Endometrium (tissue), 2 donors: ENCODE measurements around the gene CCDC171.
"Not testable (repeated sequence)": the region's sequence is repeated elsewhere in the genome, so short reads cannot be mapped to it uniquely, and the experiment has no call there.

Experiments used
- FAIRE-seq: peaks from 2 replicates; lab custom pipeline; 2012; peaks lifted over from hg19 to GRCh38; lab: Jason Lieb, UNC
- donor health status: control.
- donor health status: control.

CCDC171 gene

DNA sequence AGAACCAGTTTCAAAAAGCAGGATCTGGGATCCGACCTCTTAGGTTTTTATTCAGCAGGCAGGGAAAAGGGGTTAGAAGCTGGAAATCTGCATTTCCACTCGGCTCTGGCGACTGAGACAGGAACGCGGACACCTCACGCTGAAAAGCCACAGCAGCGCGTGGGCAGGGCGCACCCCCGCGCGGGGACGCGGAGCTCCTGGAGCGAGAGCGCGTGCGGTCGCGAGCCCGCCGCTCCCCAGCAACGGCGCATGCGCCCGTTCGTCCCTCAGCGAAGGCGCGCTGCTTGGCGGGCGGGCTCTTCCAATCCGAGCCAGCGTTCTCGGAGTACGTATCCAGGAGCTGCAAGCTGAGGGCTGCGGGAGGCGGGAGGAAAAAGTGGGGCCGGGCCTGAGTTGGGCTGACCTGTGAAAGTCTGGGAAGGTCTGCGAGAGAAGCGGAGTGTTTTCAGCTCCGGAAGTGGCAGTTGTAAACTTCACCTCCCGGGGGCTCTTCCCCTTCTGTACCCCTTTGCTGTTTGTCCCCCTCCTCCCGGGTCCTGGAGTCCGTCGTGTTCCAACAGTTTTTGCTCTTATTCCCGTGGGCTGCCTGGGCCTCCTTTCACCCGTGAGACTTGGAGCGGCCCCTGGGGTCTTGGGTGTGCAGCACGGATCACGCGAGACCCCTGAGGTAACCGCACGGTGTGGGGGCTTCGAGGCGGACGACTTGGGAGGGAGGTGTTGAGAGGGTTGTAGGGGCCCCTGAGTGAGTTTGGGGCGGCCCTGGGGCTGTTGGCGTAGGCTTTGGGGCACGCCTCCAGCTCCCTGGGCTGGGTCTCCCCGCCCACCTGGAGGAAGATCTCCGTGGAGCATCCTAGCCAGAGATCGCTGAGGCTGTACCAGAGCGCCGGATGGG is at the start of gene CCDC171:
CCDC171 (plus strand) TSS at position 408 of the 892 bp plus-strand sequence. CDS start 11,046 bp downstream, outside the sequence.
- FAIRE-seq: no peak

DNA sequence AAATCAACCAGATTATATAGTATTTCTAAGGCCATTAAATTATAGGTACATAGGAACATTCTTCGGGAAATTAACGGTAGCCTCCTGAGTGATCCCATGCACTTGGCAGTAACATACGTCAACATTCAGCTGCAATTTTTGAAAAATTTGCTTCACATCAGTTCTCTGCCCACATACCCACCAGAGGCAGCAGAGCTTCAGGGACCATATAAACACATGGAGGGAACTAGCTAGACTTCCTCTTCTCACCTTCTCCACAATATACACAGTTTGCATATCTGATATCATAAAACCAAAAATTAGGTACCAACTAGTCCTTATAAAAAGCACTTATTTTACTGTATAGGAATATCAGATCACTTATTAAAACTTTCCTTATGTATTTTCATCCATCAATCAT is 46.9 kb upstream of the CCDC171 start:
- no peak for FAIRE-seq

DNA sequence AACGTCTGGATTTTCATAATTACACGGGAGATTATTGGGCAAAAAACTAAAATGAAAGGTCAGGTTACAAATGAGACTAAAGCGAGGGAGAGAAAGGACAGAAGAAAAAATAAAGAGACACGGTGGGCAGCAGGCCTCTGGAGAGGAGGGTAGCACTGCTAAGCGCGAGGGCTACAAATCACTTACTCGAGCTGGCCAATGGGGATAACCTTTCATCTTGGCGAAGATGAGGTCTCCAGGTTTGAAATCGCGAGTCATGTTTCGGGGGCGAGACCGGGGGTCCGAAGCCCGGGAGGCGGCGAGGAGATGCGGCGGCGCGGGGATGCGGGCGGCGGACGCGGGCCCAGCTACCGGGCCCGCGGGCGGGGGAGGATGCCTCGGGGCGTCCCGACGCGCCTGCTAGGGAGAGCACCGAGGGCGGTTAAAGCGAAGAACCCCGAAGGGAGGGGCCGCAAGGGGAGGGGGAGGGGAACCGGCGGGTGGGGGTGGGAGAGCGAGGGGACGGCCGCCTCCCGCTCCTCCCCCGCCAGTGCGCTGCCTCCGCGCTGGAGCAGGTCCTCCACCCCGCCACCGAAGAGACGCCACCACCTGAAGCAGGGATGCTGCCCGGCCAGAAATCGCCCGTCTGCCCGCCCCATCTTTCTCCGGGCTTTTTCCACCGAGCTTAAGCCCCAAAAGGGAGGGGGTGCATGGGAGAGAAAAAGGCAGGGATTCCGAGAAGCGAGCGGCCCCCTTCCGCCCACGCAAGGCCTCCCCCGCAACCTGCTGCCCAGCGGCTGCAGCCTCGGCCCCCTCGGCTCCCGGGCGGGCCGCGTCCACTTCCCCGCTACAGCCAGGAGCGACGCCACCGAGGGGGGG is 42.7 kb upstream of the CCDC171 start:
- FAIRE-seq: no peak

DNA sequence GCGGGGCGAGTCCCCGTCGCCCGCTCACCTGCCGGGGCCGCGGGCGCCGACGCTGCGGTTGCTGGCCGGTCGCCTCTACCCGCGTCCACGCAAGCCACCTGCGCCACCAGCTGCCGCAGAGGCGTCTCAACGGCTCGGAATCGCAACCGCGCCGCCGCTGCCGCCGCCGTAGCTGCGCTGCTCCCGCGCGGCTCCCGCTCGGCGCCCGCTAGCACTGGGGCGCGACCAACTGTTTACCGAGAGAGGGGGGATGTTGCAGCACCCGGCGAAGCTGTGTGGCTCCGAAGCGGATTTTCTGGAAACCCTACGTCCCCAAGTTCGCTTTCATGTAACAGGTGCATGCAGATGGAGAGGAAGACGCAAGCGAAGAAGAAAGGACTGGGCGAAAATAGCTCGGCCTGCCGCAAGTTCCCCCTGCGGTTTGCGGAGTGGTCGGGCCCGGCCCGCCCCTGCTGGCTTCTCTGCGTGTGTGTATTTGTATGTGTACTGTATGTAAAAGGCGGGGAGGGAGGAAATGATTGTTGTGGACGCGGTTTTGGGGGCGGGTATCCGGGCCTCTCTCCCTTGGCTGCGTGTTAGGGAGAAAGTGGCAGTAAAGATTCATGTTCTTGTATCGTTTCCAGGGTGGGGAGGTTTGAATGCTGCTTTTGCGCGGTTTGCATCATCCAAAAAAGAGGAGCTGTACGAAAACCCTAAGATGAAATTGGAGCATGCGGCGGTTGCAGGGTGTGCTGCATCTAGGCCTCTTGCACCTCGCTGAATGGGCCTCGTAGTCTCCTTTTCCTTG is 41.9 kb upstream of the CCDC171 start, which contains the start of gene PSIP1:
PSIP1 (minus strand) TSS at position 182 of the 787 bp plus-strand sequence. CDS start 782 bp downstream, outside the sequence.
- FAIRE-seq: no peak

DNA sequence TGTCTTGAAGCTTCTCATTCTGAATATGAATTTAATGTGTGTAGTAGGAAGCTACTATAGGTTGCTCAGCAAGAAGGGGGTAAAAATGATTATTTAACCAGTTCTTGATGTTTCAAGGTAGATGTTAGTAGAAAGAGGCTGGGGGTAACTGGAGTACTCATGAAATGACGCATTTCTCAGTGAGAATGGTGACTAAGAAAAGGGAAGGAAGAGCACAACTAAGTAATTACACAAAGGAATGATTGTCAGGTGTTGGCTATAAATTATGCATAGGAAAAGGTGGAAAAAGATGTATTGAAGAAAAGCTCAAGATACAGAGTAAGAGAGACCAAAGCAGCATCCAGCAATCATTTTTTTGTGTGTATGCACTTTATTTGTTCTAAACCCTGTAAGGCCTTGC is 40.6 kb upstream of the CCDC171 start:
- FAIRE-seq: no peak

DNA sequence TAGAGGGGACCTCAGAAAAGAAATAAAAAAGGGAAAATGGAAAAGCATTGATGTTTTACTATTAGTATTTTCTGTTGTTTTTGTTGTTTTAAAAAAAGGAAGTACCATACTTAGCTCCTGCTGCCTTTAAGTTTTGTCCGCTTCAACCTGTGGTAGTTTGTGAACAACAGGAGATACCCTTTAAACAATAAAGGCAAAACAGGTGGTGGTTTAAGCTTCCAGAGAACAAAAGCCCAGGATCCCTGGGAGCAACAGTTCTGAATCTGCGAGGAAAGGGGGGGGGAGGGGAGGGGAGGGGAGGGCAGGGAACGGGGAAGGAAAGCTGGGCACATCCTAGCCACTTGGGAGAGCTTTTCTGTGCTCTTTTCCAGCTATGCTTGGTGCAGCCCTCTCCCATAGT is 40.0 kb upstream of the CCDC171 start:
- no peak for FAIRE-seq

DNA sequence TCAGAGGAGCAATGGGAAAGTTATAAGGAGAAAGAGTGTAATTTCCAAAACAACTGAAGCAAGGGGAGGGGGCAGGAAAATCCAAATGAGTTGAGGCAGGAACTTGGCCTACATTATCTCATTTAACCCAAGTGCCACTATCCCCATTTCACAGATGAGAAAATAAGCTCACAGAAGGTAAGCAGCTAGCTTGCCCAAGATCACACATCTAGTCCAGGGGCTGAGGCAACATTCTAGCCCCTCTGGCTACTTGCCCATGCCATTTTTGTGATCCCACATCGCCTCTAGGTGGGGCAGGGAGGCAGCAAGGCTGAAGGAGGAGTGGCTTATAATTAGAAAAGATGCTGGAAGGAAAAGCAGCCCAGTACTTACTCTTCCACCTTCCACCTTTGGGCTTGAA is 39.5 kb upstream of the CCDC171 start:
- FAIRE-seq: no peak

DNA sequence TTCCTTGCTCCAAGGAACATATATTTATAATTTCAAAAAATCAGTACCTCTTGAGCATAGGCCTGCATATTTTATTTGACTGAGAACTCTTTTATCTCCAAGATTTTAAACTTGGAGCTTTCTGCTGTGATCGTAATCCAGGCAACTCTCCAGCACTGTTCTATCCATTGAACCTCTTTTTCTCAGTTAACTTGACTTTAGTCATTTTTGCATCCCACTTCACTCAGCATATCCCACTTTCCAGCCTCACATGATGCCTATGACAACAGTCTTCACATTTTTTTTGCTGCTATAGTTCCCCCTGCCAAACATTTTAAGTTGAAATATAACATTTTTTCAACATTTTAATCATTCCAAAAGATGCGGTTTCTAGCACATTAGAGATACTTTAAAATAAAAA is 33.0 kb upstream of the CCDC171 start:
- no peak for FAIRE-seq

DNA sequence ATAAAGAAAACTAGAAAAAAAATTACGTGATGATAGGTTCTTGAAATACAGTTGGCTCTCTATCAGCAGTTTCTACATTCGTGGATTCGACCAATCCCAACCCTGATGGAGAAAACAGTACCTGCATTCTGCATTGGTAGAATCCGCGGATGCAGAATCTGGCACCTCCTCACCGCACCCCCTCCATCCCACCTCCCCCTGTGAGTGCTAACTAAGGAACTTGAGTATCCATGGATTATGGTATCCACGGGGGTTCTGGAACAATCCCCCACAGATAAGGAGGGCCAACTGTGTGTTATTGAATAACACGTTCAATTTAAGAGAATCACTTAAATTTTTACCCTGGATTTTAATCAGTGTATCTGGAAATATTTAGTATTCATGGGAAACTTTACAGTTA is 31.6 kb upstream of the CCDC171 start:
- FAIRE-seq: no peak

DNA sequence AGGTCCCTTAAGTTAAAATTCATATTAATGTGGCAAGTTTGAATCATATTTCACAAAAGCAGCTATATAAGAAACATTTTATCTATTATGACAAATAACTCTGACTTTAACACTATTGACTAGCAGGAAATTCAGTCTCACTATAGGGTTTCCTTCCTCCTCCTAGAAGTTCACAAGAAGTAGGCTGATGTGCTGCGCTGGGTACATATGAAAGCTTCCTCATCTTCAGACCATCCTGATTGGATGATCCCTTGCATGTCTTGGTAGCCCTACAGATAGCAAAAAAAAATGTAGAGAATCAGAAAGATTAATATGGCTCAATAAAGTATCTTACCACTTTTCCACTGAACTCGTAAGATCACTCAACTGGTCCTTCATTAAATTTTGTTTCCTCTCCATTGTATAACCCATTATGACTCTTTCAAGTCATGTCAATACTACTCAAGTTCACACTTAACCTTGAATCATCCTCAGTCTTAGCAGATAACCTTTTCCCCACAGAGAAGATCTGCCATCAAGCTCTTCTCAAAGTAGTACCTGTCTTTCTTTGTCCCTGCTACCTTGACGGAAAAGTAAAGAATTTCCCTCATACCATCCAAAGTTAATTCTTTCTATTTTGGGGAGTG is 30.6 kb upstream of the CCDC171 start:
- no peak for FAIRE-seq

DNA sequence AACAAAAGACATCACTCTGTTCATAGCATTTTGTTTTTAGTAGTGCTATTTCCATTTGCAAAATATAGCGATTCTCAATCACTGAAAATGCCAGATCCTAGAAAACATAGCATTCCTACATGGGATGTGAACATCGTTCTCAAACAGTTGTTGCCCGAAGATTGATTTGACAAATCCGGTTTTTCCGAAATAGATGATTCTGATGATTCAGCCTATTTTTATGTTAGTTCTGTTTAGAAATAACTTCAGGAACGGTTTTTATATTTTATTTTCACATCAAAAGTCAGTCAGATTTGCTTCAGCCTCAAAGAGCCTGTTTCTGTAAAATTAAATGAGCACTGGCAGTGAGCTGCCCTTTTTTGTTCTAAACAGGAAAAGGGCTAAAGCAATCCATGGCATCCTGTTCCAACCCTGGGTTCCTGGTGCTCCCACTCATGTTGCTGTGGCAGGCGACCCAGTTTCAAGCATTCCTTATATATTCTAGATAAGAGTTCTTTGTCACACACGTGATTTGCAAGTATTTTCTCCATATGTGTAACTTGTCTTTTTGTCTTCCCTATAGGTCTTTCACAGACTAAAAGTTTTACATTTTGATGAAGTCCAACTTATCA is 27.9 kb upstream of the CCDC171 start:
- no peak for FAIRE-seq

DNA sequence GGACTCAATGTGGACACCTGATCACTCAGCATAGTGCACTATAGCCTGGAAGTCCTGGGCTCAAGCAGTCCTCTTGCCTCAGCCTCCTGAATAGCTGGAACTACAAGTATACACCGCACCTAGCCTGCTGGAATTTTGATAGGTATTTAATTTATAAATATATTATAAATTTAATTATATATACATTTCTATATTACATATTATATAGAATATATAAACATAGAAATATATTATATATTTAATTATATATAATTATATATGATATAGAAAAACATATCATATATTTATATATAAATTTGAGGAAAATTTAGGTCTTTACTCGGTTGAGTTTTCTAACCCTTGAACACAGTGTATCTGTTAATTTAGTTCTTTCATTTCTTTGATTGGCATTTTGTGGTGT is 26.9 kb upstream of the CCDC171 start:
- no peak for FAIRE-seq

DNA sequence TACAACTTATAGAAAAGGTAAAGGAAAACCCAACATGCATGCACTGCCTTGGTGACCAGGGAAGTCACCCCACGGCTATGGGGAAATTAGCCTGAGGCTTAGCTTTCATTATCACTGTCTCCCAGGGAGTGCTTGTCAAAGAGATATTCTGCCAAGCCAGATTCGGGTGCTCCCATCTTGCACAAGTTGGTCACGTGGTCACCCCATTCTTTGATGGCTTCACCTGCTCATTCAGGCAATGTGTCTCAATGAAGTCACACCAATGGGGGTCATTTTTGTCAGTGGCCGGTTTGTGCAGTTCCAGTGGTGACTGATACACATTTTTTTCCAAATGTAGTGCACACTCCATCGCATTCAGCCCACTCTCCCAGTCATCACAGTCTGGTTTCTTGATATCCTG is 25.8 kb upstream of the CCDC171 start:
- not testable (repeated sequence) for FAIRE-seq

DNA sequence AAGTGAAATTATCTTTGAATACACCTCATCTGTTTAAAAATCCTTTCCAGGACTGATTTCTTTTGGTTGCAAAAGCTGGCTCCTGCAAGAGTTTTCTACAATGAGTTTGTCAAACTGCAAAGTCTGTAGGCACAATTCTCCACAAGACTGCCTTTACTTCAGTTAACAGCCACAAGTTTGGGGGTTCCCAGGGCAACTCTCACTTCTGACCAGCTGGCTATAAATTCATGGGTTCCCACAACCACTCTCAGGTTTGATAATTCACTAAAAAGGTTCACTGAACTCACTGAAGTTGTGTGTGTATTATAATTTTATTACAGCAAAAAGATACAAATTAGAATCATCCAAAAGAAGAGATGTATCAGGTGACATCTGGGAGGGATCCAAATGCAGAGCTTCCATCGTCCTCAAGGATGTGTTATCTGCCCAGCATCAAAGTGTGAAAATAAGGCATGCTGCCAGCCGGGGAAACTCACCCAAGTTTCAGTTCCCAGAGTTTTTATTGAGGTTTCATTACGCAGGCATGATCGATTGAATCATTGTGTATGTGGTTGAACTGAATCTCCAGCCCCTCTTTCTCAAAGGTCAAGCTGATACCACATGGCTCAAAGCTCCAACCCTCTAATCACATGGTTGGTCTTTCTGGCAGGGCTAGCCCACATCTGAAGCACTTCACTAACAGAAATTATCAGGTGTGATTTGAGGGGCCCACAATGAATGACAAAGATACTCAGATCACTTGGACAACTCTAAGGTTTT is 23.1 kb upstream of the CCDC171 start:
- no peak for FAIRE-seq

DNA sequence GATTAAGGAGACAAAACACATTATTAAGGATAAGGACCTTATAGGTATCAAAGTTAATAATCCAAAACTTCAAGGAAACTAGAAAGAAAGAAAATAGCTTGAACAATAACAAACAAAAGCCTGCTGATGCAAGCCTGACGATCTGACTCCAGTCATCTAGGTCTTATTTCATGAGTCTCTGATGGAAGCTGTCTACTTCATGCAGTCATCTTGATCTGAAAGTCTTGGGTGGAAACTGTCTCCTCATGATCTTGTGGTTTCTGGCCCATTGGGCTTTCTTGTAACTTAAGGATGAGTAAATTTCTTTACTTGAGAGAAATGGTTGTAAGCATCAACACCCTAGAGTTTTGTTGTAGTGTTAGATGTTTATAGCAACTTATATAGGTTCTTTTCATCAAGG is 21.5 kb upstream of the CCDC171 start:
- FAIRE-seq: no peak

DNA sequence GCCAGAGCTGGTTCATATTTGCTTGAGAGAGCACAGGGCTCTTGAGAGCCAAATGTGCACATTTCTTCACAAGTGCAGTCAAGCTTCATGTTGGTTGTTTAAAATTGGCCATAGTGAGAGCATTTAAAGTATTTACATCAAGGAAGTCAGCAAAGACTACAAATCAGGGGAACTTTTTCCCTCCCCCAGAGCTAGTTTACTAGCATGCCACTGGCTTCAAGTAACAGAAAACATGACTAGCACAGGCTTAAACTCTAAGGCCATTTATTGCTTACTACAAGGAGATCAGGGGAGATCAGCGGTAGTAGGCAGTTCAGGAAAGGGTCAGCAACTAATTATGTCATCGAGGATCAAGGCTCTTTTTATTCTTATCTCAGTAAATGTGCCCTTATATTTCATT is 11.0 kb upstream of the CCDC171 start:
- no peak for FAIRE-seq

DNA sequence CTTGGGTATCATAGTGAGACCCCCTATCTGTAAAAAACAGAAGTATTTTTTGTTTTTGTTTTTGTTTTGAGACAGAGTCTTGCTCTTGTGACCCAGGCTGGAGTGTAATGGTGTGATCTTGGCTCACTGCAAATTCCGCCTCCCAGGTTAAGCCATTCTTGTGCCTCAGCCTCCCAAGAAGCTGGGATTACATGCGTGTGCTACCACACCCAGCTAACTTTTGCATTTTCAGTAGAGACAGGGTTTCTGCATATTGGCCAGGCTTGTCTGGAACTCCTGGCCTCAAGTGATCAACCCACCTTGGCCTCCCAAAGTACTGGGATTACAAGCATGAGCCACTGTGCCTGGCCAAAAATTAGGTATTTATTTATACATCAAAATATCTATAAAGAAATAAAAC is 10.2 kb upstream of the CCDC171 start:
- FAIRE-seq: no peak

DNA sequence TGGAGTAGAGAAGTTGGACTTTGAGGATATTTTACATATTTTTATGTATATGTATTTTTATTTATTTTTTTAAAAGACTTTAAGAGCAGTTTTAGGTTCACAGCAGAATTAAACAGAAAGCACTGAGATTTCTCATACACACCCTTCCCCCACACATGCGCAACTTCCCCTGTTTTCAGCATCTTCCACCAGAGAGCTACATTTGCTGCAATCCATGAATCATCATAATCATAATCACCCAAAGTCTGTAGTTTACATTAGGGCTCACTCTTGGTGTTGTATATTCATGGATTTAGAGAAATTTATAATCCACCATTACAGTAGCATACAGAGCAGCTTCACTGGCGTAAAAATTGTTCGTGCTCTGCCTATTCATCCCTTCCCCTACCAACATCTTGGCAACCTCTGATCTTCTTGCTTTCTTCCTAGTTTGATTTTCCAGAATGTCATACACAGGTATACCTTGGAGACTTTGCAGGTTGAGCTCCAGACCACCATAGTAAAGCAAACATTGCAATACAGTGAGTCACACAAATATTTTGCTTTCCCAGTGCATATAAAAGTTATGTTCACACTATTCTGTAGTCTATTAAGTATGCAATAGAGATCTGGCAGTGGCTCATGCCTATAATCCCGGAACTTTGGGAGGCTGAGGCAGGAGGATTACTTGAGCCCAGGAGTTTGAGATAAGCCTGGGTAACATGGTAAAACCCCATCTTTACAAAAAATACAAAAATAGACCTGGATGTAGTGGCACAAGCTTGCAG is 9.6 kb upstream of the CCDC171 start:
- FAIRE-seq: no peak

DNA sequence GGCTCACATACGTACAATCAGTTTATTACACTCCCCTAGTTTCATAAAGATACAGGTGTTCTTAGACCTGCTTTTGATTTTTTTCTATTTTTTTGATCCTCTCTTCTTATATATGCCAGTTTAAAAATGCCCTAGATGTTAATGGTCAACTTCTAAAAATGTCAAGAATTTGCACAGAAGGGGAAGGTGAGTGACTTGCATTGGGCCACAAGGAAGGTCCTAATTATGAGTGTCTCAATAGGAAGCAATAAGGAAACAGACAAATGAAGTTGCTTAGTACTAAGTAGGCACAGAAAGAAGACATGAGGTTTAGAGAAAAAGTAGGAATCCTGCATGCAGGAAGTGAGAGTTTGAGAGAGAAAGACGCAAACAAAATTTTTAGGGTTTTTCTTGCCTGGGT is 3.2 kb upstream of the CCDC171 start:
- no peak for FAIRE-seq

DNA sequence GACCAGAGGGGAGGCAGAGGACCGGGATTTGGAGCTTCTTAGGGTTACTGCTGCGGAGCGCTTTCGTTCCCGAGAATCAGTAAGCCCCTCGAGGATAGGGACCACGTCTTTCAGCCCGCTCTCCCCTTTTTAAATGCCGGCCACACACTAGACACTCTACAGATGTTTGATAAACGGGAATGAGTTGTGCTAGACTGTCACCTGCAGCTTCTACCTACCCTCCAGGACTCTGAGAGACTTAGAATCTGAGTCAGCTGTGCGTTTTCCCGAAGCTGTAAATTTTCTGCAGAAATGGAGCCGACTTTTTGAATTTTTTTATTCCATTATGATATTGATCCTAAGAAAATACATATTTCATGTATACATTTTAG is 670 bp downstream of the CCDC171 start:
- FAIRE-seq: no peak
